Measurements from ENCODE around the gene FGA.

FGA gene

GRCh38 chr4:154593868-154594267 is 3.3 kb upstream of the FGA start:
- no peaks in the 10 kb centered on the region for H3K36me3 ChIP-seq (ENCODE audit: insufficient read depth)
- H3K9ac ChIP-seq: no peak overlapping the region
- no peak overlapping the region for H3K27ac ChIP-seq
- no peak overlapping the region for H2AFZ ChIP-seq (ENCODE audit: low read depth)
- no peaks in the 10 kb centered on the region for H3K27me3 ChIP-seq (ENCODE audit: insufficient read depth, low read depth)
- H3K4me3 ChIP-seq (IDR thresholded peaks at IDR 0.05; ENCODE audit: insufficient read depth, low read depth, low read length): no peak overlapping the region
- TF ChIP-seq CTCF (conservative IDR thresholded peaks at IDR 0.05; ENCODE audit: low read depth, low read length): no peak
- H3K4me2 ChIP-seq: no peak overlapping the region
- no peaks in the 10 kb centered on the region for H3K4me1 ChIP-seq (ENCODE audit: low read depth, poor library complexity, severe bottlenecking)
- H4K20me1 ChIP-seq (ENCODE audit: insufficient read depth): no peaks in the 10 kb centered on the region
- H3K79me2 ChIP-seq (ENCODE audit: insufficient read depth, low read depth): no peaks in the 10 kb centered on the region

GRCh38 chr4:154591890-154592289 is 1.3 kb upstream of the FGA start:
- no peak overlapping the region for H3K4me3 ChIP-seq (IDR thresholded peaks at IDR 0.05; ENCODE audit: insufficient read depth, low read depth, low read length)
- H3K9ac ChIP-seq: no peak overlapping the region
- no peak overlapping the region for H3K27ac ChIP-seq
- no peaks in the 10 kb centered on the region for H3K27me3 ChIP-seq (ENCODE audit: insufficient read depth, low read depth)
- H3K4me2 ChIP-seq: no peak overlapping the region
- no peaks in the 10 kb centered on the region for H3K36me3 ChIP-seq (ENCODE audit: insufficient read depth)
- TF ChIP-seq CTCF (conservative IDR thresholded peaks at IDR 0.05; ENCODE audit: low read depth, low read length): no peak
- no peak overlapping the region for H2AFZ ChIP-seq (ENCODE audit: low read depth)
- no peaks in the 10 kb centered on the region for H3K79me2 ChIP-seq (ENCODE audit: insufficient read depth, low read depth)
- H3K4me1 ChIP-seq (ENCODE audit: low read depth, poor library complexity, severe bottlenecking): no peaks in the 10 kb centered on the region
- no peaks in the 10 kb centered on the region for H4K20me1 ChIP-seq (ENCODE audit: insufficient read depth)

GRCh38 chr4:154589296-154590197 is 995 bp downstream of the FGA start:
- no peak overlapping the region for H3K9ac ChIP-seq
- H3K4me3 ChIP-seq (IDR thresholded peaks at IDR 0.05; ENCODE audit: insufficient read depth, low read depth, low read length): no peak overlapping the region
- no peak for TF ChIP-seq CTCF (conservative IDR thresholded peaks at IDR 0.05; ENCODE audit: low read depth, low read length)
- H2AFZ ChIP-seq (ENCODE audit: low read depth): no peak overlapping the region
- H3K4me2 ChIP-seq: no peak overlapping the region
- no peaks in the 10 kb centered on the region for H4K20me1 ChIP-seq (ENCODE audit: insufficient read depth)
- no peaks in the 10 kb centered on the region for H3K27me3 ChIP-seq (ENCODE audit: insufficient read depth, low read depth)
- no peaks in the 10 kb centered on the region for H3K36me3 ChIP-seq (ENCODE audit: insufficient read depth)
- no peaks in the 10 kb centered on the region for H3K4me1 ChIP-seq (ENCODE audit: low read depth, poor library complexity, severe bottlenecking)
- no peaks in the 10 kb centered on the region for H3K79me2 ChIP-seq (ENCODE audit: insufficient read depth, low read depth)
- no peak overlapping the region for H3K27ac ChIP-seq

- H4K20me1 ChIP-seq (ENCODE audit: insufficient read depth): no peaks in the 10 kb centered on the region
- no peak overlapping the region for H3K4me2 ChIP-seq
- no peak overlapping the region for H3K4me3 ChIP-seq (IDR thresholded peaks at IDR 0.05; ENCODE audit: insufficient read depth, low read depth, low read length)
- H3K79me2 ChIP-seq (ENCODE audit: insufficient read depth, low read depth): no peaks in the 10 kb centered on the region
- H3K4me1 ChIP-seq (ENCODE audit: low read depth, poor library complexity, severe bottlenecking): no peaks in the 10 kb centered on the region
- H3K27ac ChIP-seq: no peak overlapping the region
- H3K9ac ChIP-seq: no peak overlapping the region
- H3K27me3 ChIP-seq (ENCODE audit: insufficient read depth, low read depth): no peaks in the 10 kb centered on the region
- H3K36me3 ChIP-seq (ENCODE audit: insufficient read depth): no peaks in the 10 kb centered on the region
- H2AFZ ChIP-seq (ENCODE audit: low read depth): no peak overlapping the region
- no peak for TF ChIP-seq CTCF (conservative IDR thresholded peaks at IDR 0.05; ENCODE audit: low read depth, low read length)
These were observed 2.3 kb downstream of the FGA start for GRCh38 chr4:154588198-154588597.

All from KMS-11 (cell line).